HEK293 (cell line): ENCODE results near the gene MTMR2.

Experiments
- CTCF ChIP-seq: fragments of 450-650 bp; formaldehyde crosslinking; IDR thresholded peaks from 2 replicates; pipeline ENCODE4 v1.5.1; 2016; ENCODE audit warnings: missing biosample characterization, missing genetic modification characterization
- KLF10 ChIP-seq: fragments of 450-650 bp; IDR thresholded peaks from 2 replicates; pipeline ENCODE4 v1.5.1; 2018; ENCODE audit warnings: missing biosample characterization, mild to moderate bottlenecking, missing genetic modification characterization
- MYNN ChIP-seq: fragments of 450-650 bp; formaldehyde crosslinking; IDR thresholded peaks from 2 replicates; pipeline ENCODE4 v1.5.1; 2016; ENCODE audit warnings: missing biosample characterization, missing genetic modification characterization, borderline replicate concordance
- YY2 ChIP-seq: fragments of 450-650 bp; formaldehyde crosslinking; IDR thresholded peaks from 2 replicates; pipeline ENCODE4 v1.5.1; 2016; ENCODE audit warnings: missing biosample characterization, missing genetic modification characterization
- ZBTB17 ChIP-seq: fragments of 450-650 bp; formaldehyde crosslinking; IDR thresholded peaks from 2 replicates; pipeline ENCODE4 v1.5.1; 2016; ENCODE audit warnings: missing biosample characterization, missing genetic modification characterization
- ZNF280D ChIP-seq: fragments of 450-650 bp; formaldehyde crosslinking; IDR thresholded peaks from 2 replicates; pipeline ENCODE4 v1.5.1; 2016; ENCODE audit warnings: missing biosample characterization, missing genetic modification characterization
- ZNF362 ChIP-seq: fragments of 450-650 bp; formaldehyde crosslinking; IDR thresholded peaks from 2 replicates; pipeline ENCODE4 v1.5.1; 2016; ENCODE audit warnings: missing biosample characterization, missing genetic modification characterization

DNA sequence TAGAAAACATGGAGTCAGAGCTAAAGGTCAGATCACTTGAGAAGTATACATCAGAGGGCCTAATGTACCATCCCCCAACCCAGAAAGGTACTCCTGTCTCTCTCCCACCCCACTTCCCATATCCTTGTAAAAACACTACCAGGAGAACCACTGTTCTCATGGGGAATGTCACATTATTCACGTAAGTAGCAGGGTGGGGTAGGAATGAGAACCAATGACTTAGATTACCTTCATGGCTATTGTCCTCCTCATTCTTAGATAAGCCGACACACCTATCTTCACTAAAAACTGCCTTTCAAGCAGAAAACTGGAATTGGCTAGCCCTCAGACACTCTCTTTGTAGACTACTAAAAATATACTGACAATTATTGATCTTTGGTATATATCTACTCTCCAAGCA is 70.0 kb downstream of the MTMR2 start:
- TF ChIP-seq ZBTB17: no peak
- TF ChIP-seq KLF10 (tag by site-specific recombination): no peak
- no peak for TF ChIP-seq ZNF280D
- no peak for TF ChIP-seq CTCF (tag by site-specific recombination)
- no peak for TF ChIP-seq YY2 (tag by site-specific recombination)
- no peak for TF ChIP-seq ZNF362 (tag by site-specific recombination)
- TF ChIP-seq MYNN (tag by site-specific recombination): no peak
